C4-2B (cell line): ENCODE data around the gene CAMK1.

Experiments used
- H3K27ac ChIP-seq: fragments of 450-650 bp; 2 replicates; pipeline ENCODE4 v1.5.1; 2017
- ZFX ChIP-seq: fragments of 450-650 bp; IDR thresholded peaks from 2 replicates; pipeline ENCODE4 v1.6.1; 2017
- TF ChIP-seq, protein P1 (sequence below): fragments of 450-650 bp; conservative IDR thresholded peaks from 2 replicates; pipeline ENCODE4 v1.5.1; 2017; ENCODE audit warnings: mild to moderate bottlenecking

CAMK1 gene

GRCh38 chr3:9786209-9786739 lies 16.5 kb upstream of the CAMK1 start:
- no peak overlapping the region for H3K27ac ChIP-seq
- no peak for TF ChIP-seq ZFX
- TF ChIP-seq, protein P1, sequence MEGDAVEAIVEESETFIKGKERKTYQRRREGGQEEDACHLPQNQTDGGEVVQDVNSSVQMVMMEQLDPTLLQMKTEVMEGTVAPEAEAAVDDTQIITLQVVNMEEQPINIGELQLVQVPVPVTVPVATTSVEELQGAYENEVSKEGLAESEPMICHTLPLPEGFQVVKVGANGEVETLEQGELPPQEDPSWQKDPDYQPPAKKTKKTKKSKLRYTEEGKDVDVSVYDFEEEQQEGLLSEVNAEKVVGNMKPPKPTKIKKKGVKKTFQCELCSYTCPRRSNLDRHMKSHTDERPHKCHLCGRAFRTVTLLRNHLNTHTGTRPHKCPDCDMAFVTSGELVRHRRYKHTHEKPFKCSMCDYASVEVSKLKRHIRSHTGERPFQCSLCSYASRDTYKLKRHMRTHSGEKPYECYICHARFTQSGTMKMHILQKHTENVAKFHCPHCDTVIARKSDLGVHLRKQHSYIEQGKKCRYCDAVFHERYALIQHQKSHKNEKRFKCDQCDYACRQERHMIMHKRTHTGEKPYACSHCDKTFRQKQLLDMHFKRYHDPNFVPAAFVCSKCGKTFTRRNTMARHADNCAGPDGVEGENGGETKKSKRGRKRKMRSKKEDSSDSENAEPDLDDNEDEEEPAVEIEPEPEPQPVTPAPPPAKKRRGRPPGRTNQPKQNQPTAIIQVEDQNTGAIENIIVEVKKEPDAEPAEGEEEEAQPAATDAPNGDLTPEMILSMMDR, result no peak

GRCh38 chr3:9785602-9786001 lies 15.9 kb upstream of the CAMK1 start:
- H3K27ac ChIP-seq, result no peak overlapping the region
- TF ChIP-seq, protein P1, result no peak
- TF ChIP-seq ZFX, result no peak

- TF ChIP-seq, protein P1, result no peak
- no peak for TF ChIP-seq ZFX
- H3K27ac ChIP-seq, result no peak overlapping the region
These were observed 15.2 kb upstream of the CAMK1 start for GRCh38 chr3:9784965-9785364.

DNA sequence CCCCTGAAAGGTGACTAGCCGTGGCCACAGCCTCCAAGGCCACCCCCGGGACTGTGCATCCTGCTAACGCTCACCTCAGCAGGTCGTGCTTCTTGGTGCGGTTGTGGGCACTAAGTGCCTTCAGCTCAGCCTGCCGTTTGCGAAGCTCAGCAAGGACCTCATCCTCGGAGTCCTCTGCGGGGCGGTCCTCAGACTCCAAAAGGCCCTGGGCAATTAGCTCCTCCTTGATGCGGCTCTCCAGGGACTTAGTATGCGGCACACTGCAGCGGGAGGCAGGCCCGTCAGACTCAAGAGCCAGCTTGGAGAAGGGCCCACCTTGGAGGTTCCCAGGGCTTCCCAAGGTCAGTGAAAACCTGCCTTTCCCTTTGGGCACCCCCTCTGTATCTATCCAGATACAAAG lies 14.2 kb upstream of the CAMK1 start:
- TF ChIP-seq, protein P1, result no peak
- TF ChIP-seq ZFX, result no peak
- no peak overlapping the region for H3K27ac ChIP-seq

DNA sequence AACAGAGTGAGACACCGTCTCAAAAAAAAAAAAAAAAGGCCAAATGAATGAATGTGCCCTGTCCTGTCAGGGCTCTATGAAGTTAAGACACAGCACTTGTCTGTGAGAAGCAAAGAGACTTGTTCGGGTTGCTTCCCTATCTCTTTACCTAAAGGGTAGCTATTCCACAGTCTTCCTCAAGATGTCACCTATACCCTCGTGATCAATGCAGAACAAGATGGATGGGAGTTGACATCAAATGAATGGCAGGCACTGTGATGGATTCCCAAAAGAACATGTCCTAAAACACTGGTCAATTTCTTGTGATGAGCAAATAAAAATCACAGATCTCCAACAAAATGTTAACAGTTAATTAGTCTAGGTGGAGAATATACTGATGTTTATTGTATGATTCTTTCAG lies 13.0 kb upstream of the CAMK1 start:
- TF ChIP-seq, protein P1, result peak; percentile 36; the same call in 1 of the 2 replicates
- no peak for TF ChIP-seq ZFX
- H3K27ac ChIP-seq, result no peak overlapping the region

GRCh38 chr3:9781978-9782603 lies 12.3 kb upstream of the CAMK1 start:
- no peak overlapping the region for H3K27ac ChIP-seq
- no peak for TF ChIP-seq ZFX
- TF ChIP-seq, protein P1, result no peak

DNA sequence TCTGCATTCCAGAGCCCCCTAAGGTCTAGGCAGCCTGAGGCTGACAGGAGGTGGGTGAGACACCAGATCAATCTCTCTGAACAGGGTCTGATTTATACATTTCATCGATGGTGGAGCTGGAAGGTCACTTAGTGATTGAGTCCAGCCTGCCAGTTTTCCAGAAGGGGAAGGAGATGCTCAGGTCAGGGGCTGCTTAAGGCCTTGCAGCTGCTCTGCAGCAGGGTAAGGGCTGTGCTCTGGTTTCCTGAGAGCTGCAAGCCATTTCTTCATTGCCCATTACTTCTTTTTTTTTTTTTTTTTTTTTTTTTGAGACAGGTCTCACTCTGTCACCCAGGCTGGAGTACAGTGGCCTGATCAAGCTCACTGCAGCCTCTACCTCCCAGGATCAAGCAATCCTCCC lies 11.8 kb upstream of the CAMK1 start:
- no peak overlapping the region for H3K27ac ChIP-seq
- TF ChIP-seq ZFX, result no peak
- TF ChIP-seq, protein P1, result no peak
